Measurements from ENCODE around the gene PROM2. TPM values are rescaled to one million over a fixed set of nuclear protein-coding genes. Genes with fewer than 3 reads are reported as not detected.
"Not testable (repeated sequence)": the region's sequence is repeated elsewhere in the genome, so short reads cannot be mapped to it uniquely, and the experiment has no call there.

PROM2 gene
- total RNA-seq, 1 experiment from 2014 or later, result 0.07 TPM

GRCh38 chr2:95240556-95240955 is 33.7 kb upstream of the PROM2 start:
- H2AFZ ChIP-seq (ENCODE audit: low read length), result no peak overlapping the region
- no peaks in the 10 kb centered on the region for H3K4me1 ChIP-seq (ENCODE audit: low read length)
- H3K27ac ChIP-seq (ENCODE audit: low read length), result no peak overlapping the region

GRCh38 chr2:95242084-95242483 is 32.2 kb upstream of the PROM2 start:
- not testable (repeated sequence) for H3K9me2 ChIP-seq (replicated peaks; ENCODE audit: insufficient read depth, low read length); H2AFZ ChIP-seq (ENCODE audit: low read length); H3K27ac ChIP-seq (ENCODE audit: low read length); H3K4me1 ChIP-seq (ENCODE audit: low read length); H3K36me3 ChIP-seq (ENCODE audit: insufficient read depth, low read length); H3K9ac ChIP-seq (ENCODE audit: low read length); H3K27me3 ChIP-seq (ENCODE audit: low read length); H4K20me1 ChIP-seq (ENCODE audit: insufficient read depth, low read depth, low read length); H3K4me3 ChIP-seq (ENCODE audit: low read length); H3K79me2 ChIP-seq (ENCODE audit: low read length); H3K4me2 ChIP-seq (ENCODE audit: low read depth, low read length, poor library complexity, severe bottlenecking); DNase-seq; H3K9me3 ChIP-seq (ENCODE audit: low read length)

More at GRCh38 chr2:95240556-95240955, 33.7 kb upstream of the PROM2 start:
- no peak overlapping the region for H3K4me2 ChIP-seq (ENCODE audit: low read depth, low read length, poor library complexity, severe bottlenecking)
- H3K4me3 ChIP-seq (ENCODE audit: low read length), result no peak overlapping the region
- no peaks in the 10 kb centered on the region for H3K36me3 ChIP-seq (ENCODE audit: insufficient read depth, low read length)
- H3K79me2 ChIP-seq (ENCODE audit: low read length), result no peaks in the 10 kb centered on the region
- no peaks in the 10 kb centered on the region for H4K20me1 ChIP-seq (ENCODE audit: insufficient read depth, low read depth, low read length)
- H3K9me2 ChIP-seq (replicated peaks; ENCODE audit: insufficient read depth, low read length), result no peaks in the 10 kb centered on the region
- H3K27me3 ChIP-seq (ENCODE audit: low read length), result no peaks in the 10 kb centered on the region
- H3K9me3 ChIP-seq (ENCODE audit: low read length), result no peaks in the 10 kb centered on the region
- H3K9ac ChIP-seq (ENCODE audit: low read length), result no peak overlapping the region
- no peak for DNase-seq

GRCh38 chr2:95258271-95258670 is 16.0 kb upstream of the PROM2 start:
- DNase-seq, result no peak
- Histone ChIP-seq H3K79me2 (ENCODE audit: low read length) (no peaks in the 10 kb centered on the region), H3K9ac (ENCODE audit: low read length) (no peak overlapping the region), H3K27ac (ENCODE audit: low read length) (no peak overlapping the region), H3K27me3 (ENCODE audit: low read length) (peaks cover 4% of the 10 kb centered on the region; the same call in 1 of the 2 replicates), H4K20me1 (ENCODE audit: insufficient read depth, low read depth, low read length) (no peaks in the 10 kb centered on the region), H3K4me2 (ENCODE audit: low read depth, low read length, poor library complexity, severe bottlenecking) (no peak overlapping the region), H3K9me2 (replicated peaks; ENCODE audit: insufficient read depth, low read length) (no peaks in the 10 kb centered on the region), H3K4me1 (ENCODE audit: low read length) (peaks cover 3% of the 10 kb centered on the region; the same call in 1 of the 2 replicates), H3K36me3 (ENCODE audit: insufficient read depth, low read length) (no peaks in the 10 kb centered on the region), H3K4me3 (ENCODE audit: low read length) (no peak overlapping the region), H3K9me3 (ENCODE audit: low read length) (no peaks in the 10 kb centered on the region), H2AFZ (ENCODE audit: low read length) (no peak overlapping the region)

DNA sequence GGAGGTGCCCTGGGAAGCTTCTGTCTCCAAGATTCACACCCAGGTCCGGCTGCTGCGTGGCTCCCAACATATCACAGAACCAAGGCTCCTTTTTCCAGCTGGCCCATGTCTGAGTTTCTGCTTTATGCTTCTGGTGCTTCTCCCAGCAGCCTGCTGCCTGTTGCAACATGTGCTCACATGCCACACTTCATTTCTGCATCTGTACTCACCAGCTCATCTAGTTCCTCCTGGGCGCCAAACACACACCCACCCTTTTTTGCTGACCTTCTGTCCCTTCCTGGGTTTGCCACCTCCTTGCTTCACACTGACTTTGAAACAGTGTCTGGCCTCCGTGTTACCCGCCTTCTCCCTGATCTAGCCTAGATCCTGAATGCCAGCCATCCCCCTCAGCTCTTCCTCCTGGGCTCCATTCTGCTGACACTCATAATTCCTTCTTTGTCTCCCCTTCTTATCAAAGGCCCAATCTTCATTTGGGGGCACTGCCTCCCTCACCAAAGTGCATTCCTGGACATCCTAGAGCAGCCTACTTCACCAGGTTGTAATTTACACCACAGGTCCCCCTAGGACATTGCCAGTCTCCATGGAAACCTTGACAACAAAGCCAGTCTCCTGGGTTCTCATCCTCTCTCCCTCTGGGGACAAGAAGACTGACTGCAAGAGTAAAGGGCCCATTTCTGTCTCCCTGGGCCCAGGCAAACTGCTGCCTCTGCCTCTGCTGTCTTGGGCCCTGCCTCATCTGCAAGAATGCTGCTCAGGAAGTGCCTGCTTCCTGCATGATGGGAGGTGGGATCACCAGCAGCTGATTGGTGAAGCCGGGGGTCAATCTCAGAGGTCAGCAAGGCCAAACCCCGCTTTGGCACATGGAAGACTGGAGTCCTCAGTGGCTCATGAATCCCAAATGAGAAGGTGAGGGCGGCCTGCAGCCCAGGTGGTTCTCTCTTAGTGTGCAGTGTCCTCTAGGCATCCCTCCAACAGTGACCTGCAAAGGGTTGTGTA is 13.9 kb upstream of the PROM2 start:
- H3K4me2 ChIP-seq (ENCODE audit: low read depth, low read length, poor library complexity, severe bottlenecking), result no peak overlapping the region

GRCh38 chr2:95261602-95262001 is 12.6 kb upstream of the PROM2 start:
- no peaks in the 10 kb centered on the region for H3K9me2 ChIP-seq (replicated peaks; ENCODE audit: insufficient read depth, low read length)
- no peak overlapping the region for H3K4me3 ChIP-seq (ENCODE audit: low read length)
- peaks cover 6% of the 10 kb centered on the region; the same call in 1 of the 2 replicates for H3K4me1 ChIP-seq (ENCODE audit: low read length)
- no peak overlapping the region for H2AFZ ChIP-seq (ENCODE audit: low read length)
- H3K36me3 ChIP-seq (ENCODE audit: insufficient read depth, low read length), result no peaks in the 10 kb centered on the region
- no peaks in the 10 kb centered on the region for H4K20me1 ChIP-seq (ENCODE audit: insufficient read depth, low read depth, low read length)
- H3K27ac ChIP-seq (ENCODE audit: low read length), result no peak overlapping the region
- no peak overlapping the region for H3K4me2 ChIP-seq (ENCODE audit: low read depth, low read length, poor library complexity, severe bottlenecking)
- no peak overlapping the region for H3K9ac ChIP-seq (ENCODE audit: low read length)
- peaks cover 4% of the 10 kb centered on the region; the same call in 1 of the 2 replicates for H3K27me3 ChIP-seq (ENCODE audit: low read length)
- no peak for DNase-seq
- H3K9me3 ChIP-seq (ENCODE audit: low read length), result no peaks in the 10 kb centered on the region
- no peaks in the 10 kb centered on the region for H3K79me2 ChIP-seq (ENCODE audit: low read length)

More for the DNA sequence above, 13.9 kb upstream of the PROM2 start:
- peaks cover 6% of the 10 kb centered on the region; the same call in 1 of the 2 replicates for H3K4me1 ChIP-seq (ENCODE audit: low read length)
- no peak for DNase-seq
- no peaks in the 10 kb centered on the region for H3K36me3 ChIP-seq (ENCODE audit: insufficient read depth, low read length)
- H3K79me2 ChIP-seq (ENCODE audit: low read length), result no peaks in the 10 kb centered on the region
- H3K4me3 ChIP-seq (ENCODE audit: low read length), result no peak overlapping the region
- peaks cover 4% of the 10 kb centered on the region; the same call in 1 of the 2 replicates for H3K27me3 ChIP-seq (ENCODE audit: low read length)
- no peaks in the 10 kb centered on the region for H3K9me2 ChIP-seq (replicated peaks; ENCODE audit: insufficient read depth, low read length)
- no peaks in the 10 kb centered on the region for H4K20me1 ChIP-seq (ENCODE audit: insufficient read depth, low read depth, low read length)
- H2AFZ ChIP-seq (ENCODE audit: low read length), result no peak overlapping the region
- no peak overlapping the region for H3K27ac ChIP-seq (ENCODE audit: low read length)
- H3K9ac ChIP-seq (ENCODE audit: low read length), result no peak overlapping the region
- no peaks in the 10 kb centered on the region for H3K9me3 ChIP-seq (ENCODE audit: low read length)

GRCh38 chr2:95262896-95263542 is 11.2 kb upstream of the PROM2 start:
- H2AFZ ChIP-seq (ENCODE audit: low read length), result no peak overlapping the region
- no peak overlapping the region for H3K9ac ChIP-seq (ENCODE audit: low read length)
- H3K79me2 ChIP-seq (ENCODE audit: low read length), result no peaks in the 10 kb centered on the region
- no peaks in the 10 kb centered on the region for H3K9me2 ChIP-seq (replicated peaks; ENCODE audit: insufficient read depth, low read length)
- no peaks in the 10 kb centered on the region for H3K36me3 ChIP-seq (ENCODE audit: insufficient read depth, low read length)
- no peaks in the 10 kb centered on the region for H4K20me1 ChIP-seq (ENCODE audit: insufficient read depth, low read depth, low read length)
- DNase-seq, result no peak
- H3K4me3 ChIP-seq (ENCODE audit: low read length), result no peak overlapping the region
- H3K9me3 ChIP-seq (ENCODE audit: low read length), result no peaks in the 10 kb centered on the region
- no peak overlapping the region for H3K27ac ChIP-seq (ENCODE audit: low read length)
- H3K27me3 ChIP-seq (ENCODE audit: low read length), result peaks cover 4% of the 10 kb centered on the region; the same call in 1 of the 2 replicates
- H3K4me1 ChIP-seq (ENCODE audit: low read length), result peaks cover 6% of the 10 kb centered on the region; the same call in 1 of the 2 replicates
- H3K4me2 ChIP-seq (ENCODE audit: low read depth, low read length, poor library complexity, severe bottlenecking), result no peak overlapping the region

DNA sequence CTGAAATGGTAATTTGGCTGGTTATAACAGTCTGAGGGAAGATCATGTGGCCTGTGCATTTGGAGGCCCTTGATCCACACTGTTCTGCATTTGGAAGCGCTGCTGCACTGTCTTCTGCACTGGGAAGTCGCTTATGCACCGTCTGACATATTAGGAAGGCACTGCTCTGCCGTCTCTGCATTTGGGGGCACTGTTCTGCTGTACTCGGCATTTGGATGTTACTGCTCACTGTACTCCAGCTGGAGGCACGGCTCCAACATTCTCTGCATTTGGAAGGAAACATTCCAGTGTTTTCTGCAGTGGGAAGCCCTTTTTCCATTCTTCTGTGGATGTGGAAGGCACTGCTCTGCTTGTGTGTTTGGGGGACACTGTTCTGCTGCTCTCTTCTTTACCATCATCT is 9.6 kb upstream of the PROM2 start:
- Histone ChIP-seq H2AFZ (ENCODE audit: low read length) (no peak overlapping the region), H4K20me1 (ENCODE audit: insufficient read depth, low read depth, low read length) (no peaks in the 10 kb centered on the region)

GRCh38 chr2:95265182-95265581 is 9.1 kb upstream of the PROM2 start:
- no peak overlapping the region for H3K27ac ChIP-seq (ENCODE audit: low read length)
- H3K9ac ChIP-seq (ENCODE audit: low read length), result no peak overlapping the region
- H3K4me2 ChIP-seq (ENCODE audit: low read depth, low read length, poor library complexity, severe bottlenecking), result no peak overlapping the region
- no peak overlapping the region for H3K4me3 ChIP-seq (ENCODE audit: low read length)
- no peaks in the 10 kb centered on the region for H3K79me2 ChIP-seq (ENCODE audit: low read length)
- H3K36me3 ChIP-seq (ENCODE audit: insufficient read depth, low read length), result no peaks in the 10 kb centered on the region
- H3K9me3 ChIP-seq (ENCODE audit: low read length), result no peaks in the 10 kb centered on the region
- no peaks in the 10 kb centered on the region for H3K9me2 ChIP-seq (replicated peaks; ENCODE audit: insufficient read depth, low read length)
- no peaks in the 10 kb centered on the region for H3K27me3 ChIP-seq (ENCODE audit: low read length)
- peaks cover 6% of the 10 kb centered on the region; the same call in 1 of the 2 replicates for H3K4me1 ChIP-seq (ENCODE audit: low read length)
- H4K20me1 ChIP-seq (ENCODE audit: insufficient read depth, low read depth, low read length), result no peaks in the 10 kb centered on the region
- no peak overlapping the region for H2AFZ ChIP-seq (ENCODE audit: low read length)
- DNase-seq, result no peak

More for the DNA sequence above, 9.6 kb upstream of the PROM2 start:
- no peaks in the 10 kb centered on the region for H3K79me2 ChIP-seq (ENCODE audit: low read length)
- no peak overlapping the region for H3K9ac ChIP-seq (ENCODE audit: low read length)
- no peaks in the 10 kb centered on the region for H3K9me2 ChIP-seq (replicated peaks; ENCODE audit: insufficient read depth, low read length)
- DNase-seq, result no peak
- H3K4me2 ChIP-seq (ENCODE audit: low read depth, low read length, poor library complexity, severe bottlenecking), result no peak overlapping the region
- no peaks in the 10 kb centered on the region for H3K9me3 ChIP-seq (ENCODE audit: low read length)
- no peak overlapping the region for H3K4me3 ChIP-seq (ENCODE audit: low read length)
- no peaks in the 10 kb centered on the region for H3K27me3 ChIP-seq (ENCODE audit: low read length)
- no peaks in the 10 kb centered on the region for H3K36me3 ChIP-seq (ENCODE audit: insufficient read depth, low read length)
- peaks cover 6% of the 10 kb centered on the region; the same call in 1 of the 2 replicates for H3K4me1 ChIP-seq (ENCODE audit: low read length)
- H3K27ac ChIP-seq (ENCODE audit: low read length), result no peak overlapping the region
